Epithelial cell of esophagus (primary cell): ENCODE data around the gene SFMBT2.
A peak's percentile ranks its signal among the peaks of the same experiment; 100 is the strongest.

Source experiments
- DNase-seq: peaks from one replicate; pipeline ENCODE4 v3.0.0; 2010; ENCODE audit warnings: low read depth
- H3K4me3 ChIP-seq: 2 replicates; pipeline ENCODE4 v1.5.1; 2011; ENCODE audit warnings: mild to moderate bottlenecking, low read length, control low read depth
- TF ChIP-seq, protein P1 (sequence below): IDR thresholded peaks from 2 replicates; pipeline ENCODE4 v1.5.1; 2011; ENCODE audit warnings: low read depth, mild to moderate bottlenecking, low read length, control low read depth, inconsistent platforms; ENCODE audit not compliant: insufficient read depth; ENCODE audit errors: missing control alignments

SFMBT2 gene

DNA sequence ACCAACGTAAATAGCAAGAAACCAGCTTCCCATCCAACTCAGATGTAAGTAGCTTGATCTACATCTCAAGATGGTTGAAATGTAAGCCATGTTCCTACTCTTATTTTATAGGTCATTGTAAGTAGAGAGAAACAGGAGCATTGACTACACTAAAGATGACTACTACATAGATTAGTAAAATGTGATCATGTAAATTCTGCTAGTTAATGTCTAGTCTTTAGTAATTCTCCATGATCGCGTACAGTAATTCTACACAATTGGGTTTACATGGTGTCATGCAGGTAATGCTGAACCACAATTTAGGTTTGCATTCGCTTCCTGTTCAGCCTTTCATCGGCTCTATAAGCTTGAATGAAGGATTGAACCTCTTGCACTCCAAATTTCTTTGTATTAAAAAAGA lies 14.9 kb upstream of the SFMBT2 start:
- DNase-seq: no peak
- no peak overlapping the region for H3K4me3 ChIP-seq
- TF ChIP-seq, protein P1, sequence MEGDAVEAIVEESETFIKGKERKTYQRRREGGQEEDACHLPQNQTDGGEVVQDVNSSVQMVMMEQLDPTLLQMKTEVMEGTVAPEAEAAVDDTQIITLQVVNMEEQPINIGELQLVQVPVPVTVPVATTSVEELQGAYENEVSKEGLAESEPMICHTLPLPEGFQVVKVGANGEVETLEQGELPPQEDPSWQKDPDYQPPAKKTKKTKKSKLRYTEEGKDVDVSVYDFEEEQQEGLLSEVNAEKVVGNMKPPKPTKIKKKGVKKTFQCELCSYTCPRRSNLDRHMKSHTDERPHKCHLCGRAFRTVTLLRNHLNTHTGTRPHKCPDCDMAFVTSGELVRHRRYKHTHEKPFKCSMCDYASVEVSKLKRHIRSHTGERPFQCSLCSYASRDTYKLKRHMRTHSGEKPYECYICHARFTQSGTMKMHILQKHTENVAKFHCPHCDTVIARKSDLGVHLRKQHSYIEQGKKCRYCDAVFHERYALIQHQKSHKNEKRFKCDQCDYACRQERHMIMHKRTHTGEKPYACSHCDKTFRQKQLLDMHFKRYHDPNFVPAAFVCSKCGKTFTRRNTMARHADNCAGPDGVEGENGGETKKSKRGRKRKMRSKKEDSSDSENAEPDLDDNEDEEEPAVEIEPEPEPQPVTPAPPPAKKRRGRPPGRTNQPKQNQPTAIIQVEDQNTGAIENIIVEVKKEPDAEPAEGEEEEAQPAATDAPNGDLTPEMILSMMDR: no peak

DNA sequence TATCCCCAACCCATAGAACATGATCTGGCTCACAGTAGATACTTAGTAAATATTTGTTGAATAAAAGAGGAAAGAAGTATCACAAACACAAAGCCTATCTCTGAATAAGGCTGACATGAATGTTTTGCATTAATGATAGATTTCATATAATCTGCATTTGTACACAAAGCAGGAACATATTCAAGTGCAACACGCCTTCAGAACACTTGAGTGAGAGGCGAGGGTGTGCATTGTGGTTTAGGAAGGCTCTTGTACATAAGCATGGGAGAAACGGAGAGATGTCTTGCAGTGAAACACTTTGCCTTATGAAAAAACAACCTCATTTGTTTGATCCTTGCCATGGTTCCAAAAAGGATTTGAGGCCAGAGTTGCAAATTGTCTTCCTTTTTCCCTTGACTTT lies 14.1 kb upstream of the SFMBT2 start:
- no peak overlapping the region for H3K4me3 ChIP-seq
- DNase-seq: no peak
- TF ChIP-seq, protein P1: no peak

DNA sequence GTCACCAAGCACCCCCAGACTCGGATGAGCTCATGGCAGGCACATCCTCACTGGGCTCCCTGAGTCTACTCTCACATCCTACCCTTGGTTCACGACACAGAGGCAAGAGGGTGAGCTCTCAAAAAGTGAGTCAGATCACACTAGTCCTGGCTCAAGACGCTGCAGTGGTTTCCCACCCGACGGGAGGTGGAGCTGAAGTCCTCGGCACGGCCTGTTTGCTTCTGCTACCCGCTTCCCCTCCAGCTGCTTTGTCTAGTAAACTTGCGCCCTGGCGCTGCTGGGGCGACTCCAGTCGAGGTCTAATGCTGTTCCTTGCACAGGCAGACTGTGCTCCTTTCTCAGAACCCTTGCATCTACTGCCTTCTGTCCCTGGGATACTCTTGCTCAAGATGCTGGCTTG lies 13.5 kb upstream of the SFMBT2 start:
- H3K4me3 ChIP-seq: no peak overlapping the region
- DNase-seq: no peak
- TF ChIP-seq, protein P1: no peak

DNA sequence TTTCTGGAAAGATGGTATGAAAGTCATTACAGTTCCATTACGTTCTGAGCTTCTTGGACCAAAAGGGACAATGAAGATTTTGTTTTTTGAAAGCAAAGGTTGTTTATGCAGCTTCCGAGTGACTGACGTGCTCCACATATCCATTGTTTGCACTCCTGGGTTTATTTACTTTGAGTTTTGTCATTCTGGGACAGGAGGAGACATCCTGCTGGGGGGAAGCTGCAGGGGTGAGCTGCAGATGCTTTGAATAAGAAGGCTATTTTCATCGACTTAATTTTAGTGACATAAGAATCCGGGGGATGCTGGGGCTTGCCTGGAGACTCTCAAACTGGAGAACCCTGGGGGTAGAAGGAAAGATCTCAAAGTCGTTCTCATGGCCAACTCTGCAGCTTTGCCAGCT lies 12.7 kb upstream of the SFMBT2 start:
- no peak overlapping the region for H3K4me3 ChIP-seq
- TF ChIP-seq, protein P1: no peak
- no peak for DNase-seq

DNA sequence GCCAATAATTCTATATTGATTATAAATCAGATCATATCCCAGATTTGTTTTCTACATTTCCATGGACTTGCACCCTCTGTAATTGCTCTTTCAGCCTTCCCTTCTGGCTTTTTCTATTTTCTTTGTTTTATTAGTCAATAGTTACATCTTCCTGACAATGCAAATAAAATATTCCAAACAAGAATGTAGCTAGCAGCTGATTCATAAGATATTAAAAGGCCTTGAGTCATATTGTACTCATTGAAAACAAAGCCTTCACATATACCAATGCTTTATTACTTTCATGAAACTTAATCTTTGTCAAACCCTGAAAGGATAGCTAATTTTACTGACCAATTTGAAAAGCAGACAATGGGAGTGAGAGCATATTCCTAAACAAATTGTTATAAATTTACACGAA lies 10.7 kb upstream of the SFMBT2 start:
- TF ChIP-seq, protein P1: no peak
- DNase-seq: peak; percentile 22
- H3K4me3 ChIP-seq: no peak overlapping the region

GRCh38 chr10:7419998-7420397 lies 9.2 kb upstream of the SFMBT2 start:
- TF ChIP-seq, protein P1: no peak
- DNase-seq: no peak
- no peak overlapping the region for H3K4me3 ChIP-seq

DNA sequence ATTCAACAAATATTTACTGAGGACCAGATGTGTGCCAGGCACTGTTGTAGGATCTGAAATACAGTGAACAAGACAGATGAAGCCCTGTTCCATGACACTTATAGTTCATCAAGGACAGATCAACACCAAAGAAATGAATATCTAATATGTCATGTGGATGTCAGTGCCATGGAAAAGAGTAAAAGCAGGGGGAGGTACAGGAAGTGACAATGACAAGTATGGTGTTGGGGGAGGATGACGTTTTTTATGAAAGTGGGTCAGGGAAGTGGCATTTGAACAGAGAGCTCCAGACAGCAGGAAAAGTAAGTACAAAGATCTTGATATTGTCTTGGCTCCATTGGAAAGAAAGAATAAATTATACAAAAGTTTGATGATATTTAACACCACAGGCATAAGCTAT lies 7.0 kb upstream of the SFMBT2 start:
- no peak for DNase-seq
- TF ChIP-seq, protein P1: no peak
- no peak overlapping the region for H3K4me3 ChIP-seq
